Measurements from ENCODE around the gene LRP2.

GRCh38 chr2:169093535-169093934 lies 268.8 kb downstream of the LRP2 start:
- TF ChIP-seq EZH2 (IDR thresholded peaks at IDR 0.05) (no peak), POLR2AphosphoS5 (IDR thresholded peaks at IDR 0.05; ENCODE audit: borderline replicate concordance, low read depth, low read length) (no peak), FOXP2 (optimal IDR thresholded peaks at IDR 0.05; ENCODE audit: control extremely low read depth, extremely low read length, insufficient read depth) (no peak)

All from SK-N-MC (cell line).